ENCODE data around the gene RPTOR.
A peak's percentile ranks its signal among the peaks of the same experiment; 100 is the strongest.

Gene RPTOR

DNA sequence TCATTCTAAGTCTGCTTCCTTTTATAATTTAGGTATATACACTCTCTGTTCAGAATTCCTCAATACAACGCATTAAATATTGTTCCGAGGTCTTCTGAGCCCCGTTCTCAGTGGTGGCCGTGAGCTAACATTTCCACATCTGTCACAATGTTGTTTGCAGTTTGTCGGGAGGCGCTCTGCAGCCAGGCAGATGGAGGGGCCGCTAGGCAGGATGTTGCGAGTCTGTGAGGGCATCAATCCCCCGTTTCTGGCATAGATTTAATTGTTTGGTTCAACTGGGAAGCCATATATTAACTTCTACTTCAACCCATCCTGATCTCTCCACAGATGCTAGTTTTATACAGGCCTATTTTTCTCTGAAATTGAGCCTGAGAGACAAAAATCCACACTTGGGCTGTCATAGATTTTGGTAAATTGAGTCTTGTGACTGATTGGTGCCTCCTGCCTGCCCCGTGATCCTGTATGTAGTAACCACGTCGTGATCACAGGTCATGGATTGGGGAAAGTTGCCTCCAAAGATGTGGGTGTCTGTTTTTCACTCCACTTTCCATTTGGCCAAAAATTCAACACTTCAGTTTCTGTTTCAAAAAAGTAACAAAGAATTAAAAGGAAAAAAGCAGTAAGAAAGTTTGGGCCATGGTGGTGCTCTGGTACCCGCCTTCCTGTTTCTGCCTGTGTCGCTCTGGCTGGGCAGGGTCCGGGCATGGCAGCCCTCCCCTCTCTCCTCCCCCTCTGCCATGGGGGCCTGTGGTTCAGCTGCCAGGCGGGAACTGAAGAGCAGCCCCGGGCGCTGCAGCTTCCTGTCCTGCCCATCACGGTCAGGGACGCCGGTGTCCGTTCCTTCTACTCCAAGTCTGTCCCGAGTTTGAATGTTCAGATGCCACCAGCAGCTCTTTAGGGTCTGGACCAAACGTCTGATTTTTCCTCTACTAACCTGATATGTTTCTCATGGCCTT, 41.5 kb downstream of the RPTOR start:
- no peak for DNase-seq (ENCODE audit: low read depth in 4 of 4, low spot score in 1 of 4)

DNA sequence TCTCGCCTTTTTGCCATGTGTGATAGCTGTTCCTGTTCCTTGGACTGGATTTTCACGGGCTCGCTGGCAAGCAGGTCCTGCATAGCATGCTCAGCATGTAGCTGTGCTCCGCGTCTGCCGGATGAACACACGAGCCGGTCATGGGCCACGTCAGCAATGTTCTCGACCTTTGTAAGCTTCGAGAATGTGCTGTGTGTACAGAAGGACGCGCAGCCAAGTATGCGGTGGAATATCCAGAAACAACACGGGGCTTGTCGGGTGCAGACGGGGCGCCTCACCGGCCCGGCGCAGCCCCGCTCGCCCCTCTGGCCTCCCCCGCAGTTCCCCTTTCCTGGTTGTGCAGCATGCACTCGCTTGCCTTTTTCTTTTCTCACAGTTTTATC, 42.2 kb downstream of the RPTOR start:
- no peak for DNase-seq (ENCODE audit: low read depth in 4 of 4, low spot score in 1 of 4)

DNA sequence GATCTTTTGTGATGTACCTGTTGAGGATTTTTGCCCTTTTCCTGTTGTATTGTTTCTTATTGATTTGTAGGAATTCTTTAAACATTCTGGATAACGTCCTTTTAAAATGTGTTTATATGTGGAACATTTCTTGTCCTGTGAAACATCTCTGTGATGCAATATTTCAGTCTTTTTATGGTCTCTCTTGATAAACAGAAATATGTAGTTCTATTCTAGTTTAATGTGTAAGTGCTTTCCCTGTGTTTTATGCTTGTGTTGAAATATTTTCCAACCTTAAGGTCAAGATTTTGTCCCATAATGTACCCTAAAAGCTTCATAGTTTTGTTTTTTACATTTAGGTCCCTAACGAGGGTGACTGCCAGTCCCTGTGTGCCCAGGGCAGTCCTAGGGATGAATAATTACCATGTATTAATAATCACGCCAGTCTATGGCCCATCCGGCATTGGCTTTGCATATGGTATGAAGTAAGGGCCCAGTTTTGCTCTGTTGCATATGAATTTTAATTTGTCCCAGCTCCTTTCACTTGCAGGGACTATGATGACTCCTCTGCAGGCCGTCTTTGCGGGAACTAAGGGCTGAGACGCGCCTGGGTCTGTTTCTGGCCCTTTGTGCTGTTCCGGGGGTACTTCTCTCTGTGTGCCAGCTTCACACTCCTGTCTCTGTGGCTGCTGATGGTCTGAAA, 44.2 kb downstream of the RPTOR start:
- DNase-seq (ENCODE audit: low read depth in 4 of 4, low spot score in 1 of 4), result no peak

DNA sequence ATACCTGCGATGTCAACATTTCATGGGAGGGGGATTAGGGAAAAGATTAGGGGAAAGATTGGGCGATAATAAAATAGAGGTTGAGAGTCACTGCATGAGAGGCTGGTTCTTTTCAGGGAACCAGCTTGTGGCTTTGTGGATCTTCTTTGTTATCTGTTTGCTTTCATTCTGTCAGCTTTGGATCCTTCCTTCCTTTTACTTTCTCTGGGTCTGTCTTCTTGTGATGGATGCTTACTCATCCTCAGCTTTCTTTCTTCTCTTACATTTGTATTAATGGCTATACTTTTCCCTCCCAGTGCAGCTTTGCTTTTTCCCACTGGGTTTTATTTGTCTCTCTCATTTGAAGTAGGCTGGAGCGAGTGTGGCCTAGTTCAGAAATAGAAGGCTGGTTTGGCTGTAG, 47.1 kb downstream of the RPTOR start:
- DNase-seq (ENCODE audit: low read depth in 4 of 4, low spot score in 1 of 4), result no peak

DNA sequence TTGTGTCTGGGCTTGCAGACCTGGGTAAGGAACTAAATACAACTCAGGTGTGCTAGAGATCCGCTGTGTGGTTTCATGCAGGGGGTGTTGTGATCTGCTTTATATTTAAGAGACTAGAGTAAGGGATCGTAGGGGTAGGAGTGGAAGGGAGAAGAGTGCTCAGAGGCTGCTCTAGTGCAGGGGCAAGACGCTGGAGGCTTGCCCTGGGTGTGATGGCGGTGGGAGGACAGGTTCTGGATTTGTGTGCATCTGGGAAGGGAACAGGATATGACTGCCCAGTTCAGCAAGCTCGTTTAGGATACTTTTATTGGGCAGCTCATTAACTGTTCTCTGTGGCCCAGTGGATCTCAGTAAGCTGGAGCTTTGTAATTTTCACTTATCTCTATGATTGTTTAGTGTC, 47.6 kb downstream of the RPTOR start:
- no peak for DNase-seq (ENCODE audit: low read depth in 4 of 4, low spot score in 1 of 4)

DNA sequence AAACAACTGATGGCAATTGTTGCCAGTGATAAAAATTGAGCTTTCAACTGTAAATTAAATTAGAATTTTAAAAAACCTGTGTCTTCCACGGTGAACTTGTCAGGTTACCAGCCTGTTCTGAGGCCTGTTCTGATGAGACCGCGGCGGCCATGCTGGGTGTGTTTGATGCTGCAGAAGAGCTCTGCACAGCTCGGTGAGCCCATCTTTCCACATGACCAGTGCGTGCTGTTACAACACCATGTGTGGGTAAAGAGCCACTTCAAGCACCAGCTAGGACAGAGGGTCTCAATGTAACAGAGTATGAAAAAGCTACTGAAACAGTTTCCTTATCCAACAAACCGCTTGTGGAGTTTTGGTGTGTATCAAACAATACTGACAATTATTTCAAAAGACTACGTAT, 48.5 kb downstream of the RPTOR start:
- DNase-seq (ENCODE audit: low read depth in 4 of 4, low spot score in 1 of 4), result no peak

DNA sequence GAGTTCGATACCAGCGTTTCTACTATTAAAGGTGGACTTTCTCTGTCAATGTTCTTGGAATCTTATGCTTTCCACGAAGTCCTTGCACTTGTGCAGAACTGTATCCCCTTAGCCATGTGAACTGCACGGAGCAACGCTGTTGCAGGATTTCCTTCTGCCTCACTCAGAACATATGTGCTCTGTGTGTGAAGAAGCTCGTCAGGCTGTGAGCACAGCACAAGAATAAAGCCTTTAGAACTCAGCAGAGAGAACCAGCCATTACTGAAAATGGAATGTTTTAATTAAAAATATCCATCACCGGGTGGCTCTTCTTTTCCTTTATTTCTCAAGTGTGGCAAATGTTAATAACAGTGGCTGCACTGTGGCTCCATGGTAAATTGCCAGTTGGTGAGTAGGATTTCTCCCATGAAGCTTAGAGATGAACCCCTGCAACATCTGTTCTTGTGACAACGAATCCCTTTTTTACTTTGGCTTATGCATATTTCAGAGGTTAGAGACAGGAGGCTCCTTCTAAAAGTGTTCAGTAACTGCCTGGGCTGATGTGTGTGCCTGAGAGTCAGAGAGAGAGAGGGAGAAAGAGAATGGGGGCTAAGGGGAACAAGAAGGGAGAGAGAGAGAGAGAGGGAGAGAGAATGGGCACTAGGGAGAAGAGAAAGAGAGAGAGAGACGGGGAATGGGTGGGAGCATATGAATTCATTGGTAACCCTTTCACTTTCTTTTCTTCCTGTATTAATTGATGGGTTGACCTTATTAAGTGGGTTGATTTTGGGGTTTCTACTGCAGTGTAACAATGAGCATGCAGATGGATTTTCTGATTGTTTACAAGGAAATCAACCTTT, 50.0 kb downstream of the RPTOR start:
- DNase-seq (ENCODE audit: low read depth in 4 of 4, low spot score in 1 of 4), result no peak

DNA sequence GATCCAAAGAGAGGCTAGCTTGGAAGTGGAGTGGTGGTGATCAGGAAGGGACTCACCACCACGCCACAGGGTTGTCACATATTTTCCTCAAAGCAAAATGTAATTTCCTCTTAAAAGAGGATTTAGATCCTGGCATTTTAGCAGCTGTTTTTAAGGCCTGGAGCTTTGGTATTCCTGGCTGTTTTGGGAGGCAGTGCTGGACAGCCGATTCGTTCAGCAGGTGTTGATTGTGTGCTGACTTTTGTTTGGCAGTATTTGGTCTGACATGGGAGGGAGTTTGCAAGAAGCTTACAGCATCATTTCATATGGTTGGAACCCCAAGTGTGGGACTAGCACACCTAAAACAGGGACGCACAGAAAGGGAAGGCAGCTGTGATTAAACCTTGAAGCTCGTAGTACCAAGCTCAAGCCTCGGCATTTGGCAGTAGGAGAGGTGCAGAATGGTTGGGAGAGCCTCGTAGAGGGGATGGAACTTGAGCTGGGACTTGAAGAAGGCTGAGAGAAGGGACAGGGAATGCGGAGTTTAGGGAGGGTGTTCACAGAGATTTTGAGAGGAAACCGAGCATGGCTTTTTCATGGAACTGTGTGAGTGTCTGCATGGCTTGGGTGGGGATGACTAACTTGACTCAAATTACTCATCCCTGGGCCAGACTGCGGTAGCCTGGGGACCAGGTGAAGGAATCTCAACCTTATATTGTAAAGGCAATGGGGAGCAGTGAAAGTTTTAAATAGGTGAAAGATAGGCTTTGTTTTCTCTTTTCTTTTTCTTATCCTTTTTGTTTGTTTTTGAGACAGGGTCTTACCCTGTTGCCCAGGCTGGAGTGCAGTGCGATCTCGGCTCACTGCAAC, 52.3 kb downstream of the RPTOR start:
- peak in 1 of 4 experiments; percentile 24 for DNase-seq (ENCODE audit: low read depth in 4 of 4, low spot score in 1 of 4)

DNA sequence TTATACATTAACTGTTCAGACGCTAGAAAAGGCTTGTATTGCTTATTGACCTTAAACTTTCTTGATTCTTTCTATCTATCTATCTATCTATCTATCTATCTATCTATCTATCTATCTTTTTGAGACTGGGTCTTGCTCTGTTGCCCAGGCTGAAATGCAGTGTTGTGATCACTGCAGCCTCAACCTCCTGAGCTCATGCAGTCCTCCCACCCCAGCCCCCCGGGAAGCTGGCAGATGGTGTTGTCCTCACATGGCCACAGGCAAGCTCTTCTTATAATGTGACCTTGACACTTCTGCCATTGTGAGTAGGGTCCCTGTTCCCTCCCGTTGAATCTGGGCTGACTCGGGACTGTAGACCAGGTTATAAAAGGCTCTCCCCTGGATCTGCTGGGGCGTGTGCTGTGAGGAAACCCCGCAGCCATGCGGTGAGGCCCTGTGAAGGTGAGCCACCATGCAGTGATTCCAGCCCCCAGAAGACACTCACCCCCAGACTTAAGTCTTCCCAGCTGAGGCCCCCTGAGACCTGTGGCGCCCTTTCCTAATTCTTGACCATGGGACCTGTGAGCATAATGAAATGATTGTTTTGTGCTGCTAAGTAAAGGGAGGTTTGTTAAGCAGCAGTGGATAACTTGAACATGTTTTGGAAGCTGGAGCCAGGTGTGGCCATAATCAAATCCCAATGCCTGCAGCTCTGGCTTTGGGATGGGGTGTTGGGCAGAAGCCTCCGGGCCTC, 54.3 kb downstream of the RPTOR start:
- no peak for DNase-seq (ENCODE audit: low read depth in 4 of 4, low spot score in 1 of 4)

DNA sequence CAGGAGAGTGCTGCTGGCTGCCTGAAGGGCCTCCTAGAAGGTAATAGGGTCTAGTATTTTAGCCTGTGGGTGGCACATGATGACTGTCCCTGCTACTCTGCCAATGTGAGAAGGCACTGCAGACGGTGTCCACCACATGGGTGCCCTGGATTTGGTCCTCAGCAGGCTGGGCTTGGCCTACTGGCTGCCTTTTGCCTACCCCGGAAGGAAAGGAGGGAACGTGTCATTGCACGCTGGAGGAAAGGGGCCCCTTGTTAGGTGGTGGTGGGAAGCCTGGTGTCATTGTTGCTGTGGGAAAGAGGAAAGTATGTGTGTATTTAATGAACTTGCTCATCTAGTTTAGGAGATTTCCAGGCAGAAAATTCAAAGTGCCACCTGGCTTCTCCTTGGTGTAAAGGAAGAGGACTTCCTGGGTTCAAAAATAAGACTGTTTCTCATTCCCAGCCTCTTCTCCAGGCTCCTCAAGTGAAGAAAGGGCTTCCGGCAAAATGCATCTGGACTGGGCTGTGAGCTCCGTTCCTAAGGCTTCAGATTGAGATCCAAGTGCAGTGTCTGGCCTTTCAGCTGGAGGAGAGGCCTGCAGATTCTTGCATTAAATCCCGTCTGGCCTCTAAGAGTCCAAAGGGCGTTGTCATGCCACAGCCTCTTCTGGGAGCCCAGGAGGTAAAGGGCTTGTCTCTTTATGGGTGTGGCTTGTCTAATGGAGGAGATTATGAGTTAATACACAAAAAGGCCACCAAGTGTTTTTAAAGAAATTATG, 55.1 kb downstream of the RPTOR start:
- no peak for DNase-seq (ENCODE audit: low read depth in 4 of 4, low spot score in 1 of 4)

DNA sequence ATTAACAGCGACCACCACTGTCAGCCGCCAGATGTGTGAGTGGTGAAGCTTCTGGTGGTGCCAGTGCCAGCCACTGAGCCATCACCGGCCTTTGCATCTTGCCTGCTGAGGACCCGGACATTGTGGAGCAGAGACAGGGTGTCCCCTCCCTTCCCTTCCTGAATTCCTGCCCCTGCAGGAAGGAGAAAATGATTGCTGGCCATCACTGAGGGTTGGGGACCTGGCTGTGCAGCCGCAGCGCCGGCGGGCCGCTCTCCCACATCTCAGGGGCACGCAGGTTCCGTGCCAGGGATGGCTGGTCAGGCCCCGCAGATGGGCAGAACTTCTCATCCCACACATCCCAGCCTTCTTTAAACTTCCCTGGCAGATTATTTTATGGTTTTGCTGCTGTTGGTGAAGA, 56.5 kb downstream of the RPTOR start:
- DNase-seq (ENCODE audit: low read depth in 4 of 4, low spot score in 1 of 4), result no peak

DNA sequence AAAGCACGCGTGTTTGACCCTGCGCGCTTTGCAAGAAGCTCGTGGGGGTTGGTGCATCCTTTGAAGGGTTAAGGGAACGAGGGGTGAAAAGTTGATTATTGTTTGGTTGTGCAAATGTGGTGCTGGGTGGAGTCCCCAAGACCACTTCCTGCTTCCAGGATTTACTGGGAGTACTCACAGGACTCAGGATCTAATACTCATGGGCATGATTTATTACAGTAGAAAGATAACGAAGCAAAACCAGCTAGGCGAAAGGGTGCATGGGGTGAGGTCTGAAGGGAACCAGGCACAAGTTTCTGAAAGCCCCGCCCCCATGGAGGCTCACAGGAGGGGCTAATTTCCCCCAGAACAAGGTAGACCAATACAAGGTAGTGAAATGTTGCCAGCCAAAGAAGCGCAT, 58.8 kb downstream of the RPTOR start:
- no peak for DNase-seq (ENCODE audit: low read depth in 4 of 4, low spot score in 1 of 4)

DNA sequence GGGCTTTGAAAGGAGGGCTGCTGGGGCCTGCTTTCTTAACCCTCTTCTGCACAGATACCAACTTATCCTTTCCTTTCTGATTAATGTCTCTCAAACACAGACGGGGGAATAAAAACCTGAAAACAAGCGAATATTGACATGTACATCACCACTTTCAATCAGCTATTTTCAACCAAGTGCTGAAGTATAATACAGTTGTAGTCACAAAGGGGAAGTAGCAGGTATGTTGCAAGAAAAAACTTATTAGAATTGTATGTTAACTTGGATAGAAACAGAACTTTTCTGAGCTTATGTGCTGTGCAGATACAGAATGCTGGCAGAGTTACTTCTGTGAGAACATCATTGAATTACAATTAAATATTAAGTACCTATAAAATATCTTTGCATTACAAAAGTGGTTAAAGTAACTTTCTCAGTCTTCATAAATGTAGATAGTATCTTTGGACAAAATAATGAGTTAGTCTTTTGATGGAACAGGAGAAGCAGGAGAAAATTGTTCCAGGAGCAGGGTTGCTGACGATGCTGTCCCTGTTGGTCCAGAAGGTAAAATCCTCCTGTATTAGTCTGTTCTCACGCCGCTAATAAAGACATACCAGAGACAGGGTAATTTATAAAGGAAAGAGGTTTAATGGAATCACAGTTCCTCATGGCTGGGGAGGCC, 59.5 kb downstream of the RPTOR start:
- no peak for DNase-seq (ENCODE audit: low read depth in 4 of 4, low spot score in 1 of 4)

DNA sequence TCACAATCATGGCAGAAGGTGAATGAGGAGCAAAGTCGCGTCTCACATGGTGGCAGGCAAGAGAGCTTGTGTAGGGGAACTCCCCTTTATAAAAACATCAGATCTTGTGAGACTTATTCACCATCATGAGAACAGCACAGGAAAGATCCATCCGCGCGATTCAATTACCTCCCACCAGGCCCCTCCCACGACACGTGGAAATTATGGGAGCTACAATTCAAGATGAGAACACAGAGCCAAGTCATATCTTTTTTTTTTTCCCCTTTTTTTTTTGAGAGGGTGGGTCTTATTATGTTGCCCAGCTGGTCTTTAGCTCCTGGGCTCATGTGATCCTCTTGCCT, 60.0 kb downstream of the RPTOR start:
- no peak for DNase-seq (ENCODE audit: low read depth in 4 of 4, low spot score in 1 of 4)

DNA sequence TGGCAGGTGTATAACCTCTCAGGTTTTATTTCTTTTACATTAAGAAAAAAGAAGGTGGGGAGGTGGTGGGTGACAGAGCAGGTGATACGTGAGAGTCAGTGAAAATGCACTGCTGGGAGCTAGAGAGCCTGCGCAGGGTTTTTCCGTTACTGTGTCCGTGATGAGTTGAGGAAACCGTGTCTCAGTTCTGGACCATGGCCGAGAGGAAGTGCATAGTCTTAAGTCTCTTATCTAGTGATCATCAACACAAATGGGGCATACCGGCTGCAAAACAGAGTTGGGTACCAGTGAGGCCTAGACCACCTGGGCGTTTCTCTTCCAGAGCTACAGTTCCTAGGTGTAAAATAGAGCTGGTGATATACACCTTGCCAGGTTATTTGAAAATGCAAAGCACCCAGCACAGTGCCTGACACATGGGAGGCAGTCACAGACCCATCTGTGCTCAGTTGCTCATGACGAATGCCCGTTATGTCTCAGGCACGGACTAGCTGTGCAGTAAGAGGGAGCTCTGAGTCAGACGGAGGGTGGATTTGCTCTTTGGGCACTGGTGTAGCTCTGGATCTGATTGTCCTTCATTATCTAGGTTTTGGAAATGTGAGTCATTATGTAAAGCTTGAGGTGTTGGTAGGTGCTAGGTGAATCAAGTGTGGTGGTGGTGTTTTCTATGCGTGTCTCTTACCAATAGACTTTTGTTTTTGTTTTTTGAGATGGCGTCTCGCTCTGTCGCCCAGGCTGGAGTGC, 60.9 kb downstream of the RPTOR start:
- DNase-seq (ENCODE audit: low read depth in 4 of 4, low spot score in 1 of 4), result peak; percentile 28 to 76 (median 46)

DNA sequence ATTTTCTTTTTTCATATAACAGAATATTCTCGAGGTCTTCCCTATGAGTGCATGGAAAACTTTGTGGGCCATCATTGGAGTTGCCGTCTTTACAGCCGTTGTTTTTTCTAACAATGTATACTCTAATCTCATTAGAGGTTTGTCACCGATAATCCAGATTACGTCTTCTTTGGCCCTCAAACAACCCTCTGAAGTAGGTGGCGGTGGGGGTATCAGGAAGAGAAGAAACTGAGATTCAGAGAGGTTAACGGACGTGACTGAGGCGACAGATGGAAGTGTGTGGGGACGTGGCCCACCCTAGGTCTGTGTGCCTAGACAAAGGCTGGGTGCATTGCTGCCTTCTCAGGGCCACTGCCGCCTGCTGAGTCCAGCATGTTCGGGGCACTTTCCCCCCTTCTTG, 63.7 kb downstream of the RPTOR start:
- DNase-seq (ENCODE audit: low read depth in 4 of 4, low spot score in 1 of 4), result no peak

DNA sequence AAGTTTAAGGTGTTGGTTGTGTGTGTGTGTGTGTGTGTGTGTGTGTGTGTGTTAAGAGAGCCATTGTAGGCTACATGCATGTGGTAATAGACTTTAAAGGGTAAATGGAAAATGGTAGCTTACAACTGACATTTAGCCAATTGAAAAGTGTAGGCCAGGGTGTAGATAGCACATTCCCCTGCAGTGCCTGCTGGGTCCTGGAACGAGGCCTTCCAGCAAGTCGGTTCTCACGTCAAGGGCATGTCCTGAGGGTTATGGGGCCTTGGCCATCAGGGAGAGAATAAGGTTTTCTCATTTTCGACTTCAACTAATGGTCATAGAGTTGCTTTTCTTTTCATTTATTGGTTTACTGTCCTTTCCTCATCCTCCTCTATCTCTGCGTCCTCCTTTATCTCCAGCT, 65.1 kb downstream of the RPTOR start:
- DNase-seq (ENCODE audit: low read depth in 4 of 4, low spot score in 1 of 4), result no peak

DNA sequence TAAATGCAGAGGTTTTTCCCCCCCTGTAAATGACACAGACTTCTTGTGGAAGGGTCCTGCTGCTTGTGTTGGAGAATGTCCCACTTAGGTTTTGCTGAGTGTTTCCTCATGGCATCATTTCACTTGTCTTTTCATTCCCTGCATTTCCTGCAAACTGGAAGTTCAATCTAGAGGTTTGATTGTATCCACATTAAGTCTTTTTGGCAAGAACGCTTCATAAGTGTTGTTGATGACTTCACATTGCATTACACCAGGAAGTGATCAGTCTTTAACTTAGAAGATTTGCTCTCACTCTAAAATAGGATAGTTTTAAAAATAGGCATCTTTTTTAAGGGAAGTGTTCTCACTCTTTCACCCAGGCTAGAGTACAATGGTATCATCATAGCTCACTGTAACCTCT, 67.2 kb downstream of the RPTOR start:
- DNase-seq (ENCODE audit: low read depth in 4 of 4, low spot score in 1 of 4), result no peak

All from stimulated activated CD4-positive, alpha-beta T cell treated with anti-CD3 and anti-CD28 coated beads, Interleukin-1b, Interleukin-23, amount 100 ng/mL, for 24 hours (primary cell).